HEK293 (cell line): ENCODE data around the gene RAD23B.

Experiments used
- CTCF ChIA-PET: fragments of 350-600 bp; formaldehyde crosslinking; extraction: SDS; loops from one replicate; lab custom pipeline; 2021; ENCODE audit warnings: antibody characterized with exemption; lab: Yijun Ruan, JAX
- POLR2A ChIA-PET: fragments of 300-600 bp; formaldehyde crosslinking; extraction: SDS; loops from one replicate; lab custom pipeline; 2020; ENCODE audit warnings: antibody characterized with exemption, inconsistent platforms; lab: Yijun Ruan, JAX
- H3K27ac ChIP-seq: fragments of 200-500 bp; sonication (Bioruptor generic); 2 replicates; pipeline ENCODE4 v1.5.1; 2014; ENCODE audit warnings: low read depth, low read length, control low read depth, inconsistent platforms; ENCODE audit errors: extremely low read depth
- H3K36me3 ChIP-seq, 2 experiments: fragments of 200-500 bp in 1 of 2; sonication (Bioruptor generic) in 1 of 2; 1 replicate in 1 of 2; 2 replicates in 1 of 2; pipeline ENCODE4 v1.5.1; 2014 to 2017; ENCODE audit warnings: inconsistent platforms in 2 of 2, low read length in 2 of 2; ENCODE audit not compliant: control insufficient read depth in 2 of 2, insufficient read depth in 1 of 2
- H3K4me1 ChIP-seq: fragments of 200-500 bp; sonication (Bioruptor generic); 2 replicates; pipeline ENCODE4 v1.5.1; 2014; ENCODE audit warnings: mild to moderate bottlenecking, low read length, inconsistent platforms; ENCODE audit not compliant: control insufficient read depth, insufficient read depth
- H3K4me3 ChIP-seq: 2 replicates; pipeline ENCODE4 v1.5.1; 2011; ENCODE audit warnings: low read depth, mild to moderate bottlenecking, control low read depth, low read length, moderate library complexity
- H3K9me3 ChIP-seq: fragments of 200-500 bp; sonication (Bioruptor generic); 2 replicates; pipeline ENCODE4 v1.5.1; 2014; ENCODE audit warnings: low read depth, low read length, inconsistent platforms; ENCODE audit not compliant: control insufficient read depth, insufficient read depth
- KLF7 ChIP-seq: fragments of 450-650 bp; formaldehyde crosslinking; IDR thresholded peaks from 2 replicates; pipeline ENCODE4 v1.5.1; 2016; ENCODE audit warnings: missing biosample characterization, missing genetic modification characterization, borderline replicate concordance
- KLF8 ChIP-seq: fragments of 450-650 bp; formaldehyde crosslinking; IDR thresholded peaks from 2 replicates; pipeline ENCODE4 v1.5.1; 2016; ENCODE audit warnings: missing biosample characterization, missing genetic modification characterization
- SALL2 ChIP-seq: fragments of 450-650 bp; formaldehyde crosslinking; IDR thresholded peaks from 2 replicates; pipeline ENCODE4 v1.5.0; 2017; ENCODE audit warnings: missing biosample characterization, mild to moderate bottlenecking, missing genetic modification characterization, borderline replicate concordance
- SETDB1 ChIP-seq: IDR thresholded peaks from one replicate; pipeline ENCODE4 v1.6.1; 2017; ENCODE audit warnings: mild to moderate bottlenecking, low read length, moderate library complexity, mixed read lengths; ENCODE audit not compliant: insufficient read length
- ZNF157 ChIP-seq: fragments of 450-650 bp; formaldehyde crosslinking; IDR thresholded peaks from 2 replicates; pipeline ENCODE4 v1.5.1; 2016; ENCODE audit warnings: missing biosample characterization, missing genetic modification characterization
- ZNF169 ChIP-seq: fragments of 450-650 bp; formaldehyde crosslinking; IDR thresholded peaks from 2 replicates; pipeline ENCODE4 v1.5.1; 2016; ENCODE audit warnings: missing biosample characterization, missing genetic modification characterization
- ZNF211 ChIP-seq: fragments of 450-650 bp; formaldehyde crosslinking; IDR thresholded peaks from 2 replicates; pipeline ENCODE4 v1.5.1; 2016; ENCODE audit warnings: low read depth, missing biosample characterization, missing genetic modification characterization
- ZNF544 ChIP-seq: fragments of 450-650 bp; formaldehyde crosslinking; IDR thresholded peaks from 2 replicates; pipeline ENCODE4 v1.5.0; 2017; ENCODE audit warnings: missing biosample characterization, missing genetic modification characterization
- ZNF558 ChIP-seq: fragments of 450-650 bp; formaldehyde crosslinking; IDR thresholded peaks from 2 replicates; pipeline ENCODE4 v1.5.1; 2016; ENCODE audit warnings: missing biosample characterization, missing genetic modification characterization
- ZNF600 ChIP-seq: fragments of 450-650 bp; formaldehyde crosslinking; IDR thresholded peaks from 2 replicates; pipeline ENCODE4 v1.5.1; 2016; ENCODE audit warnings: missing biosample characterization, missing genetic modification characterization
- ZNF610 ChIP-seq: fragments of 450-650 bp; formaldehyde crosslinking; IDR thresholded peaks from 2 replicates; pipeline ENCODE4 v1.5.1; 2016; ENCODE audit warnings: missing biosample characterization, missing genetic modification characterization, borderline replicate concordance
- ZNF654 ChIP-seq: fragments of 450-650 bp; formaldehyde crosslinking; IDR thresholded peaks from 2 replicates; pipeline ENCODE4 v1.5.1; 2016; ENCODE audit warnings: low read depth, missing biosample characterization, missing genetic modification characterization
- ZNF777 ChIP-seq: fragments of 450-650 bp; formaldehyde crosslinking; IDR thresholded peaks from 2 replicates; pipeline ENCODE4 v1.5.1; 2017; ENCODE audit warnings: missing biosample characterization, missing genetic modification characterization, borderline replicate concordance
- TF ChIP-seq, protein P1 (sequence below): fragments of 450-650 bp; formaldehyde crosslinking; IDR thresholded peaks from 2 replicates; pipeline ENCODE4 v1.5.1; 2016; ENCODE audit warnings: missing biosample characterization, missing genetic modification characterization, borderline replicate concordance
- TF ChIP-seq, protein P2 (sequence below): fragments of 450-650 bp; formaldehyde crosslinking; IDR thresholded peaks from 2 replicates; pipeline ENCODE4 v1.5.1; 2017; ENCODE audit warnings: missing biosample characterization, mild to moderate bottlenecking, missing genetic modification characterization, moderate library complexity
- TF ChIP-seq, protein P3 (sequence below): fragments of 450-650 bp; formaldehyde crosslinking; IDR thresholded peaks from 2 replicates; pipeline ENCODE4 v1.5.1; 2017; ENCODE audit warnings: missing biosample characterization, missing genetic modification characterization
- TF ChIP-seq, protein P4 (sequence below): fragments of 450-650 bp; formaldehyde crosslinking; IDR thresholded peaks from 2 replicates; pipeline ENCODE4 v1.5.1; 2017; ENCODE audit warnings: missing biosample characterization, missing genetic modification characterization

Gene RAD23B

DNA sequence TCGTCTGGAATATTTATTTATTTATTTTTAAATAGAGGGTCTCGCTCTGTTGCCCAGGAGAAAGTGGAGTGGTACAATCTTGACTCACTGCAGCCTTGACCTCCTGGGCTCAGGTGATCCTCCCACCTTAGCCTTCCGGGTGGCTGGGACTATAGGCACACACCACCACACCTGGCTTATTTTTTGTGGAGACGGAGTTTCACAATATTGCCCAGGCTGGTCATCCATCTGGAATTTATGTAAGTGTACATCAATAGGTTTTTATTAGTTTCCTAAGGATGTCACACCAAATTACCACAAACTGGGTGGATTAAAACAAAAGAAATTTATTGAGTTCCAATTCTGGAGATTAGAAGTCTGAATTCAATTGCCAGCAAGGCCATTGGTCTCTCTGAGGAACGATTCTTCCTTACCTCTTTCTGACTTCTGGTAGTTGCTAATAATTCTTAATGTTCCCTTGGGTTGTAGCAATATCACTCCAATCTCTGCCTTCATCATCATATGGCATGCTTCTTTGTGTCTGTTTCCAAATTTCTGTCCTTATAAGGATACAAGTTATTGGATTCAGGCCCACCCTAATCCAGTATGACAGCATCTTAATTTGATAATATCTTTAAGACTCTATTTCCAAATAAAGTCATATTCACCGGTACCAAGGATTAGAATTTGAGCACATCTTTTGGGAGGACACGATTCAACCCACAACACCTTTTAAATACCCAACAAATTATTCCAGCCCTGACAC is 16.3 kb upstream of the RAD23B start (continued):
- TF ChIP-seq ZNF157 (tag by site-specific recombination): no peak
- TF ChIP-seq, protein P1, sequence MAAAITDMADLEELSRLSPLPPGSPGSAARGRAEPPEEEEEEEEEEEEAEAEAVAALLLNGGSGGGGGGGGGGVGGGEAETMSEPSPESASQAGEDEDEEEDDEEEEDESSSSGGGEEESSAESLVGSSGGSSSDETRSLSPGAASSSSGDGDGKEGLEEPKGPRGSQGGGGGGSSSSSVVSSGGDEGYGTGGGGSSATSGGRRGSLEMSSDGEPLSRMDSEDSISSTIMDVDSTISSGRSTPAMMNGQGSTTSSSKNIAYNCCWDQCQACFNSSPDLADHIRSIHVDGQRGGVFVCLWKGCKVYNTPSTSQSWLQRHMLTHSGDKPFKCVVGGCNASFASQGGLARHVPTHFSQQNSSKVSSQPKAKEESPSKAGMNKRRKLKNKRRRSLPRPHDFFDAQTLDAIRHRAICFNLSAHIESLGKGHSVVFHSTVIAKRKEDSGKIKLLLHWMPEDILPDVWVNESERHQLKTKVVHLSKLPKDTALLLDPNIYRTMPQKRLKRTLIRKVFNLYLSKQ (tag by site-specific recombination): no peak
- no peak for TF ChIP-seq ZNF654

DNA sequence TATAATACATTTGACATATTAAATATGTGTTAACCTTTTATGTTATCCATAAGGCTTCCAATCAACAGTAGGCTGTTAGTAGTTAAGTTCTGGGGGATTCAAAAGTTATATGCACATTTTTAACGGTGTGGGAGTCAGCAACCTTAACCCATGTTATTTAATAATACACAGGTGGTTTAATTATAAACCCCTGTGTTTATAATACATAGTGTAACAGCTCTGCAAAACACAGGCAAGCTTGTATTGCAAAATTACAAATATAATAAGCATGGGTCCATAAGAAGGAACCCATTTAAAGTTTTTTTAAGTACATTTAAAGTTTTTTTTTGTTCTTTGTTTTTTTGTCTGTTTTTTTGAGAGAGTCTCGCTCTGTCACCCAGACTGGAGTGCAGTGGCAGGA is 14.5 kb upstream of the RAD23B start:
- TF ChIP-seq ZNF600 (tag by site-specific recombination): no peak
- TF ChIP-seq SETDB1: no peak
- no peak for TF ChIP-seq ZNF544
- TF ChIP-seq, protein P2, sequence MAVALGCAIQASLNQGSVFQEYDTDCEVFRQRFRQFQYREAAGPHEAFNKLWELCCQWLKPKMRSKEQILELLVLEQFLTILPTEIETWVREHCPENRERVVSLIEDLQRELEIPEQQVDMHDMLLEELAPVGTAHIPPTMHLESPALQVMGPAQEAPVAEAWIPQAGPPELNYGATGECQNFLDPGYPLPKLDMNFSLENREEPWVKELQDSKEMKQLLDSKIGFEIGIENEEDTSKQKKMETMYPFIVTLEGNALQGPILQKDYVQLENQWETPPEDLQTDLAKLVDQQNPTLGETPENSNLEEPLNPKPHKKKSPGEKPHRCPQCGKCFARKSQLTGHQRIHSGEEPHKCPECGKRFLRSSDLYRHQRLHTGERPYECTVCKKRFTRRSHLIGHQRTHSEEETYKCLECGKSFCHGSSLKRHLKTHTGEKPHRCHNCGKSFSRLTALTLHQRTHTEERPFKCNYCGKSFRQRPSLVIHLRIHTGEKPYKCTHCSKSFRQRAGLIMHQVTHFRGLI (tag by site-specific recombination): no peak
- TF ChIP-seq, all 188 proteins: peak for 0
- Histone ChIP-seq H3K36me3 (no peaks in the 10 kb centered on the region), H3K27ac (no peak overlapping the region), H3K4me3 (no peak overlapping the region), H3K4me1 (no peaks in the 10 kb centered on the region), H3K9me3 (no peaks in the 10 kb centered on the region)
- ChIA-PET CTCF (interaction anchor here (1.1 kb wide), 1 partner anchor 73 kb away, joined by 4 read pairs; no protein-coding TSS in a partner anchor), POLR2A (no interaction called here)

DNA sequence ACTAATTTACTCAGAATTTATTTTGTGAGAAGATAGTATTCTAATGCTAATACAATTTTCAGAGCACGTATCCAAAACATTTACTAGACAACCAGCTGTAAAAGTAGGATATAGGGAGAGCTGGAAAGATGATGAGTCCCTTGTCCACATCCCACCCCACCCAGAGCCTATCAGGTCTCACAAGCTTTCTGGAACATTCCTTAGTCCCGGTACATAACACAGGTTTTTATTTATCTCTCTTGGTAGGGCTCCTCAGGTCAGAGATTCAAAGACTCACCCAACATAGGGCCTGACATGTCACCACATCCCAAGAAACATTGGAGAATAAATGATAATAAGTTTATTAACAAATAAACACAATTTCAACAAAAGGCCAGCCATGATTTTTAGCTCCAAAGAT is 13.8 kb upstream of the RAD23B start:
- POLR2A ChIA-PET: no interaction called here
- CTCF ChIA-PET: interaction anchor here (1.1 to 1.6 kb wide), 2 partner anchors 13 to 72 kb away, joined by 4 to 14 read pairs; partner anchors contain the start of gene RAD23B
- Histone ChIP-seq H3K4me1 (no peaks in the 10 kb centered on the region), H3K4me3 (no peak overlapping the region), H3K9me3 (no peaks in the 10 kb centered on the region), H3K36me3 (no peaks in the 10 kb centered on the region), H3K27ac (no peak overlapping the region)
- TF ChIP-seq, protein P3, sequence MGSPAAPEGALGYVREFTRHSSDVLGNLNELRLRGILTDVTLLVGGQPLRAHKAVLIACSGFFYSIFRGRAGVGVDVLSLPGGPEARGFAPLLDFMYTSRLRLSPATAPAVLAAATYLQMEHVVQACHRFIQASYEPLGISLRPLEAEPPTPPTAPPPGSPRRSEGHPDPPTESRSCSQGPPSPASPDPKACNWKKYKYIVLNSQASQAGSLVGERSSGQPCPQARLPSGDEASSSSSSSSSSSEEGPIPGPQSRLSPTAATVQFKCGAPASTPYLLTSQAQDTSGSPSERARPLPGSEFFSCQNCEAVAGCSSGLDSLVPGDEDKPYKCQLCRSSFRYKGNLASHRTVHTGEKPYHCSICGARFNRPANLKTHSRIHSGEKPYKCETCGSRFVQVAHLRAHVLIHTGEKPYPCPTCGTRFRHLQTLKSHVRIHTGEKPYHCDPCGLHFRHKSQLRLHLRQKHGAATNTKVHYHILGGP: no peak
- TF ChIP-seq ZNF610 (tag by site-specific recombination) (no peak), ZNF211 (tag by site-specific recombination) (no peak), ZNF558 (tag by site-specific recombination) (no peak), SALL2 (tag by site-specific recombination) (no peak), ZNF169 (tag by site-specific recombination) (no peak), KLF7 (tag by site-specific recombination) (no peak), KLF8 (no peak), ZNF777 (tag by site-specific recombination) (no peak)
- TF ChIP-seq, protein P4, sequence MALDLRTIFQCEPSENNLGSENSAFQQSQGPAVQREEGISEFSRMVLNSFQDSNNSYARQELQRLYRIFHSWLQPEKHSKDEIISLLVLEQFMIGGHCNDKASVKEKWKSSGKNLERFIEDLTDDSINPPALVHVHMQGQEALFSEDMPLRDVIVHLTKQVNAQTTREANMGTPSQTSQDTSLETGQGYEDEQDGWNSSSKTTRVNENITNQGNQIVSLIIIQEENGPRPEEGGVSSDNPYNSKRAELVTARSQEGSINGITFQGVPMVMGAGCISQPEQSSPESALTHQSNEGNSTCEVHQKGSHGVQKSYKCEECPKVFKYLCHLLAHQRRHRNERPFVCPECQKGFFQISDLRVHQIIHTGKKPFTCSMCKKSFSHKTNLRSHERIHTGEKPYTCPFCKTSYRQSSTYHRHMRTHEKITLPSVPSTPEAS: no peak
